GM06990 (cell line): ENCODE measurements around the gene OR51B4.

Experiments used
- DNase-seq: peaks from one replicate; pipeline ENCODE4 v3.0.0-alpha.2; 2011; ENCODE audit not compliant: insufficient read length; ENCODE audit errors: extremely low read depth
- H3K27me3 ChIP-seq: replicated peaks from 2 replicates; pipeline ENCODE4 v1.6.0; 2011; ENCODE audit warnings: low read length; ENCODE audit not compliant: control insufficient read depth, insufficient read depth
- H3K36me3 ChIP-seq: 2 replicates; pipeline ENCODE4 v1.5.1; 2011; ENCODE audit warnings: low read length; ENCODE audit not compliant: control insufficient read depth, insufficient read depth
- H3K4me3 ChIP-seq: replicated peaks from 2 replicates; pipeline ENCODE4 v1.5.1; 2011; ENCODE audit warnings: low read depth, mild to moderate bottlenecking, control low read depth, low read length
- CTCF ChIP-seq: IDR thresholded peaks from 2 replicates; pipeline ENCODE4 v1.5.1; 2011; ENCODE audit warnings: low read length, control low read depth, mild to moderate bottlenecking, inconsistent platforms; ENCODE audit not compliant: insufficient read depth, poor library complexity, severe bottlenecking

The OR51B4 gene

GRCh38 chr11:5301846-5302245, at the start of gene OR51B4:
OR51B4 (minus strand) TSS chr11:5301946; CDS start chr11:5301946, 0 bp downstream.
- H3K27me3 ChIP-seq, result no peaks in the 10 kb centered on the region
- no peak within 1 kb of the TSS for H3K4me3 ChIP-seq
- no peak for DNase-seq
- H3K36me3 ChIP-seq, result no peaks in the 10 kb centered on the region
- TF ChIP-seq CTCF, result no peak

GRCh38 chr11:5351208-5351607, 49.5 kb upstream of the OR51B4 start, which contains the start of gene OR51B6:
OR51B6 (plus strand) TSS chr11:5351508; CDS start chr11:5351508, 0 bp downstream.
- no peak for TF ChIP-seq CTCF
- DNase-seq, result no peak
- Histone ChIP-seq H3K4me3 (no peak within 1 kb of the TSS), H3K27me3 (no peaks in the 10 kb centered on the region; the same call in 1 of the 2 replicates), H3K36me3 (no peaks in the 10 kb centered on the region)

- TF ChIP-seq CTCF, result no peak
These were observed 47.8 kb upstream of the OR51B4 start for GRCh38 chr11:5349550-5349949.

GRCh38 chr11:5348551-5349194, 46.9 kb upstream of the OR51B4 start:
- DNase-seq, result no peak
- Histone ChIP-seq H3K4me3 (no peak overlapping the region), H3K27me3 (no peaks in the 10 kb centered on the region; the same call in 1 of the 2 replicates), H3K36me3 (no peaks in the 10 kb centered on the region)
- TF ChIP-seq CTCF, result no peak

More at GRCh38 chr11:5349550-5349949, 47.8 kb upstream of the OR51B4 start:
- no peak for DNase-seq
- Histone ChIP-seq H3K27me3 (no peaks in the 10 kb centered on the region; the same call in 1 of the 2 replicates), H3K36me3 (no peaks in the 10 kb centered on the region), H3K4me3 (no peak overlapping the region)

GRCh38 chr11:5345831-5346230, 44.1 kb upstream of the OR51B4 start:
- no peak for TF ChIP-seq CTCF
- no peak for DNase-seq
- Histone ChIP-seq H3K36me3 (no peaks in the 10 kb centered on the region), H3K4me3 (no peak overlapping the region), H3K27me3 (no peaks in the 10 kb centered on the region; the same call in 1 of the 2 replicates)
